GM18907 (cell line): Measurements from ENCODE around the gene LTO1.
"Not testable (repeated sequence)": the region's sequence is repeated elsewhere in the genome, so short reads cannot be mapped to it uniquely, and the experiment has no call there.

Experiments
- ATAC-seq: cut with Tn5 transposase; IDR thresholded peaks from one replicate; pipeline ENCODE4 v1.9.1; 2021; ENCODE audit warnings: mild to moderate bottlenecking, moderate library complexity; ENCODE audit not compliant: unreplicated experiment

LTO1 gene

GRCh38 chr11:69636512-69637197 lies 38.5 kb downstream of the LTO1 start:
- no peak for ATAC-seq

- ATAC-seq = no peak
These were observed 39.2 kb downstream of the LTO1 start for GRCh38 chr11:69635804-69636511.

DNA sequence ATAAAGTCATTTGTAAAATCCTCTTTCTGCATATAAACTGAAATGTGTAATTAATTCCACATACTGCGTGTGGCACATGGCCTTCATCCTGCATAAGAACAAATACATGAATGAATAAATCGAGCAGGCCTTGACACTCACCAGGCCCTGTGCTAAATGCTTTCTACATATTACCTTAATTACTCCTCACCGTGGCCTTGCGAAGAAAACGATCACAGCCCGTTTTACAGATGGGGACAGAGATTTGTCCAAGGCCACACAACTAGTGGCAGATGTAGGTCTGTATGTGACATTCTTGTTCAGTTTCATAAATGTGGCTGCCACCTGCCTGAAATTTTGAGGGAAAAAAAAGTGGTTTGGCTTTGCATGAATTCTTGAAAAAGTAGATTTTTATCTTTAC lies 40.0 kb downstream of the LTO1 start:
- ATAC-seq = no peak

- ATAC-seq = no peak
These were observed 40.6 kb downstream of the LTO1 start for GRCh38 chr11:69634590-69634989.

DNA sequence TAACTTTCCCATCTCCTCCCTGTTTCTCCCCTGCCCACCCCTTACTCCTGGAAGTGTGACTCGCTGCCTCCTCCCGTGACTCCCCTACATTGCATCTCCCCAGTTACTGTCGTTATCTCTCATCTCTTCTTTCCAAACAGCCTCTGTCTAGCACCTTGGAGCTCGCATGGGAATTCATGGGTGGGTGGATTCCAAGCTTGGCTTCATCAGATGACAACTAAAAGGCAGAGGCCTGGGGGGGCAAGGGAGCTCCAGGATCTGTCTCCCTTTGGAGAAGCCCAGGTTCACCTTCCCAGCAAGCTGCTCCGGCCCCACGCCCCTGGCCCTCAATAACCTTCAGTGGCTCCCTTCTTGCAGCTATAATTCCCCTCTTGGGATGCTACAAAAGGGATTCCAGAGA lies 41.1 kb downstream of the LTO1 start:
- no peak for ATAC-seq

DNA sequence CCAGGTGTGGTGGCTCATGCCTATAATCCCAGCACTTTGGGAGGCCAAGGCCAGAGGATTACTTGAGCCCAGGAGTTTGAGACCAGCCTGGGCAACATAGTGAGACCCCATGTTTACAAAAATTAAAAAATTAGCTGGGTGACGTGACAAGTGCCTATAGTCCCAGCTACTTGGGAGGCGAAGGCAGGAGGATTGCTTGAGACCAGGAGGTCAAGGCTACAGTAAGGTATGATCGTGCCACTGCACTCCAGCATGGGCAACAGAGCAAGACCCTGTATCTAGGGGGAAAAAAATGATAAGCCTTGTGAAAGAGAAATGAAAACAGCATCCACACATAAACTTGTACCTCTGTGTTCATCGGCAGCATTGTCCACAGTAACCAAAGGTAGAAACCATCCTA lies 42.3 kb downstream of the LTO1 start:
- ATAC-seq = no peak

GRCh38 chr11:69630424-69630823 lies 44.7 kb downstream of the LTO1 start:
- ATAC-seq = no peak

DNA sequence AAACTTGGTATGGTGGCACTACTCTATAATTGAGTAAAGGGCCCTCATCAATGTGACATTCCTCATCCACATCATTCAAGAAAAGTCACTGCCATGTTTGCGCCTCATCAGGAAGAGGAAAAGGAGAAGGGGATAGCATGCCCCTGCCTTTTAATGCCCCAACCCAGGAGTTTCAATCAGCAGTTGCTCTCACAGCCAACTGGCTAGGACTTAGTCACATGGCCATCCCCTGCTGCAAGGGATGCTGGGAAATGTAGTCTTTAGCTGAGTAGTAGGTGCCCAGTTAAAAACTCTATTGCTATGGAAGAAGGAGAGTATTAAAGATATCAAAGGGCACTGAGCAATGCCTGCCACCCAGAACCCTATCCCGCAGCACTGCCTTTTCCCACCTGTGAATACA lies 45.1 kb downstream of the LTO1 start:
- ATAC-seq = no peak

GRCh38 chr11:69627551-69627950 lies 47.6 kb downstream of the LTO1 start:
- ATAC-seq = no peak

DNA sequence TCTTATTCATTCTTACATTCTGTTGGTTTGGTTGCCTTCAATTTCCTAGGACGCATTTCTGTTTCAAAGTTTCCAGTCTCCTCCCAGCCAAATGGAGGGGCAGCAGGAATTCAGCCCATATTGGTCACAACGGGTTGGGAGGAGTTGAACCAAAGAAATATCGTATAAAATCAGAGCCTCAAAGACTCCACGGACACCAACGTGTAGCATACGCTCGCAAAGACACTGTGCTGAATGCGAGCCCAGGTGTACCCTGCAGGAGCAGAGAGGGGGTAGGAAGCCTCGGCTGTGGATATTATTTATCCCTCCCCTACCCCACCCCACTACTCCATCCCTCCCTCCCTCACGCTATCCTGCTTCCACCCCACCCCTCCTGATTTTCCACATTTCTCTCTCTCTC lies 49.7 kb downstream of the LTO1 start:
- ATAC-seq = no peak

GRCh38 chr11:69624293-69624692 lies 50.9 kb downstream of the LTO1 start:
- no peak for ATAC-seq

DNA sequence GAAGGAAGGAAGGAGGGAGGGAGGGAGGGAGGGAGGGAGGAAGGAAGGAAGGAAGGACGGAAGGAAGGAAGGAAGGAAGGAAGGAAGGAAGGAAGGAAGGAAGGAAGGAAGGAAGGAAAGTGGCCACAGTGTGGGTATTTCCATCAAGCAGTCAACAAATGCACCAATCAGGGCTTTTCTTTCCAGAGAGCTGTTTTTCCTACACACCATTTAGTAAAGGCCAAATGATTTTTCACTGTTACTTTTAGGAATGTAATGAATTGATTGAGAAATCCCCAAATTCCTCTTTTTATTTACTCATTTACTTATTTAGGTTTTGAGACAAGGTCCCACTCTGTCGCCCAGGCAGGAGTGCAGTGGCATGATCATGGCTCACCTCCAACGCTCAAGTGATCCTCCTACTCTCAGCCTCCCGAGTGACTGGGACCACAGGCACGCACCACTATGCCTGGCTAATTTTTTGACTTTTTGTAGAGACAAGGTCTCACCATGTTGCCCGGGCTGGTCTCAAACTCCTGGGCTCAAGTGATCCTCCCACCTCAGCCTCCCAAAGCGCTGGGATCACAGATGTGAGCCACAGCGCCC lies 53.0 kb downstream of the LTO1 start:
- not testable (repeated sequence) for ATAC-seq

DNA sequence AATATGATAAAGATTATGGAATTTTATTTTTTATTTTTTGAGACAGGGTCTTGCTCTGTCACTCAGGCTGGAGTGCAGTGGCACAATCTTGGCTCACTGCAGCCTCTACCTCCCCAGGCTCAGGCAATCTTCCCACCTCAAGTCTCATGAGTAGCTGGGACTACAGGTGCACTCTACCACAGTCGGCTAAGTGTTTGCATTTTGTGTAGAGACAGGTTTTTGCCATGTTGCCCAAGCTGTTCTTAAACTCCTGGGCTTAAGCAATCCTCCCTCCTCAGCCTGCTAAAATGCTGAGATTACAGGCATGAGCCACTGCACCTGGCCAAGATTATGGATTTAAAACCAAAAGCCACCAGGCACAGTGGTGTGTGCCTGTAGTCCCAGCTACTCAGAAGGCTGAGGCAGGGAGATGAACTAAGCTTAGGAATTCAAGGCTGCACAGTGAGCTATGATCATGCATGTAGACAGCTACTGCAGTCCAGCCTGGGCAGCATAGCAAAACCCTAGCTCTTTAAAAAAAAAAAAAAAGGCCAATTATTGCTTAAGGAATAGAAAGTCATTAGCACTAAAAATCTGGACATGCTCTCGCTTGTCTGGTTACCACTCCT lies 54.4 kb downstream of the LTO1 start:
- no peak for ATAC-seq

- no peak for ATAC-seq
These were observed 56.9 kb downstream of the LTO1 start for GRCh38 chr11:69618237-69618636.

- no peak for ATAC-seq
These were observed 57.5 kb downstream of the LTO1 start for GRCh38 chr11:69617682-69618081.

GRCh38 chr11:69617220-69617619 lies 57.9 kb downstream of the LTO1 start:
- no peak for ATAC-seq
